GM18526 (cell line): ENCODE measurements around the gene SPATS2L.

Experiments
- POLR2A ChIP-seq: IDR thresholded peaks from 3 replicates; pipeline ENCODE4 v1.6.1; 2011; ENCODE audit not compliant: insufficient read length; ENCODE audit errors: extremely low read depth

Gene SPATS2L

GRCh38 chr2:200306196-200306930 lies at the start of gene SPATS2L:
Gene SPATS2L, plus strand, starts transcription at chr2:200306693. Its CDS starts 82,552 bp downstream, at chr2:200389245.
- peak; percentile 39 for TF ChIP-seq POLR2A

DNA sequence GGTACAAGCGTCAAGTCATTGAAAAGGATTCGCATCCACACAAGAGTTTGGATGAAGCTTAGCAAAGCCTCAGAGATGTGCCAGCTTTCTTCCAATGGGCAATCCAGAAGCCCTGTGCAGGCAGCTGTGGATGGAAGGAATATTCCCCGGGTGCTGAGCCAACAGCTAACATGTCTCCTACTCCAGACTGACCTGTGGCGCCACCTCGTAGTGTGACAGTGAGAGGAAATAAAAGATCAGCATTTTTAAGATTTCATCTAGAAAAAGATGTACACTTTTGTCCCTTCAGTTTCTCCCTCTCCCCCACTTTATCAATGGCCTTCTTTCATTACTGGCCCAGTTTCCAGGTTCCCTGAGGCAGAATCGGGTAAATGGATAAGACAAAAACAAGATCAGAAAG lies 48.9 kb upstream of the SPATS2L start:
- TF ChIP-seq POLR2A, result no peak

- no peak for TF ChIP-seq POLR2A
These were observed 48.4 kb upstream of the SPATS2L start for GRCh38 chr2:200258081-200258480.

DNA sequence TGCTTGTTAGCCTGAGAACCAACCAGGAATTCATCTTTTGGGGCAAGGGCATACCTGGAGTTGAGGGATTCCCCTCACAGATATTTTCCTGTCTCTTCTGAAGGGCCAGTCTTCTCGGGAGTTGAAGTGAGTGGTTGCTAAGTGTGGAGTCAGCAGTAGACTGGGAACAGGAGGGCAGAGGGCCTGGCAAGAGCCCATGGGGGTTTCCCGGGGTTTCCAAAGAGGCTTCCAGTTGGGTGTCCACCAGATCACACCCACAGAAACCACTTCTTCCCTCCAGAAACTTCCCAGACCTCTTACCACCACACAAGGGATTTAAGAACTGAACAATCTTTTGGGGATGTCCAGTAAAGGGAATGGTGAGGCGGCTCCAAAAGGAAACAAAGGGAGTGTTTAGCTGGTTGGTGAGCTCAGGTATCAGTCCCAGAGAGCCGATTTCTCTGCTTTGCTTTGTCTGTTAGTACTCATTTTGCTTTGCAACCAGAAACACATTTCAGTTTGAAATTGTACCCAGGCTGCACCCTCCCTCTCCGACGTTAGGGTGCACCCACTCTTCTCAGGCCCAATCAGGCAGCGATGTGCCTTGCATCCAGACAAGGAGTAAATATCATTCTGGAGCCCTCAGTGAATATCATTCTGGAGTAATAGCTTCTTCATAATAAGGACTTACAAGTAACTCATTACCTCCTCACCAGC lies 47.5 kb upstream of the SPATS2L start:
- TF ChIP-seq POLR2A, result no peak

DNA sequence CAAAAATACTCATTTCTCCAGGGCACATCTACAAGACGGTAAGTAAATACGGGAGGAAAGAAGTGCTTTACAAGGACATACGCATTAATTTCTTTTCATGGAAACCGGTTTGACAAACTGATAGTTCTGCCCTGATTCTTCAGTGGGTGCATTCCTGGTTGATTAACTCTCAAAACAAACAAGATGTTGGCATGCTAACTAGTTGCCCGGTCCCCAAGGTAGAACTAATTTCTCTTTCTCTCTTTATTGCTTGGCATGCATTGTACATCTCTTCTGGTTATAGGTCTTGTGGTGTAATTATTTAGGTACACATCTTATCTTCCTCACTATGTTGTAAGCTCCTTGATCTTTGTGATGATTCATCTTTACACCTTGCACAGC lies 46.9 kb upstream of the SPATS2L start:
- no peak for TF ChIP-seq POLR2A

DNA sequence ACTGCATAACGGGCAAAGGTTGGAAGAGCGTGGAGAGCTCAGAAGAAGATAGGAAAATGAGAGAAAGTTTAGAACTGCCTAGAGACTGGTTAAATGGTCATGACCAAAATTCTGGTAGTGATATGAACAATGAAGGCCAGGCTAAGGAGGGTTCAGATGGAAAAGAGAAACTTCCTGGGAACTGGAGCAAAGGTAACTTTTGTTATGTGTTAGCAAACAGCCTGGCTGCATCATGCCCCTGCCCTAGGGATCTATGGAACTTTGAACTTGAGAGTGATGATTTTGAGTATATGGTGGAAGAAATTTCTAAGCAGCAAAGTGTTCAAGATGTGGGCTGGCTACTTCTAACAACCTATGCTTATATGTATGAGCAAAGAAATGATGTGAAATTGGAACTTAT lies 44.4 kb upstream of the SPATS2L start:
- TF ChIP-seq POLR2A, result no peak

GRCh38 chr2:200263279-200263678 lies 43.2 kb upstream of the SPATS2L start:
- no peak for TF ChIP-seq POLR2A

- no peak for TF ChIP-seq POLR2A
These were observed 41.9 kb upstream of the SPATS2L start for GRCh38 chr2:200264631-200265030.

- no peak for TF ChIP-seq POLR2A
These were observed 40.1 kb upstream of the SPATS2L start for GRCh38 chr2:200266406-200266805.

- TF ChIP-seq POLR2A, result no peak
These were observed 39.1 kb upstream of the SPATS2L start for GRCh38 chr2:200267350-200267749.

GRCh38 chr2:200270732-200271131 lies 35.8 kb upstream of the SPATS2L start:
- TF ChIP-seq POLR2A, result no peak

DNA sequence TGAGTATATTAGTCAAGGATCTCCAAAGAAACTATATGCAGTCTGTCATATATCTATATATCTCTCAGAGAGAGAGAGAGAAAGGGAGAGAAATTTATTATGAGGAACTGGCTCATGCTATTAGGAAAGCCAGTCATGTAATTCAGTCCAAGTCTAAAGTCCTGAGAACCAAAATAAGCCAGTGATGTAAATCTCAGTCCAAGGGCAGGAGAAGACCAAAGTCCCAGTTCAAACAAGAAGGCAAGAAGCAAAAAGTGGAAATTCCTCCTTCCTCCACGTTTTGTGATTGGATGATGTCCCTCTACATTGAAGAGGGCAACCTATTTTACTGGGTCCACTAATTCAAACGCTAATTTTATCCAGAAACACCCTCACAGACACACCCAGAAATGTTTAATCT lies 34.2 kb upstream of the SPATS2L start:
- TF ChIP-seq POLR2A, result no peak

GRCh38 chr2:200274116-200275075 lies 32.1 kb upstream of the SPATS2L start:
- TF ChIP-seq POLR2A, result no peak

DNA sequence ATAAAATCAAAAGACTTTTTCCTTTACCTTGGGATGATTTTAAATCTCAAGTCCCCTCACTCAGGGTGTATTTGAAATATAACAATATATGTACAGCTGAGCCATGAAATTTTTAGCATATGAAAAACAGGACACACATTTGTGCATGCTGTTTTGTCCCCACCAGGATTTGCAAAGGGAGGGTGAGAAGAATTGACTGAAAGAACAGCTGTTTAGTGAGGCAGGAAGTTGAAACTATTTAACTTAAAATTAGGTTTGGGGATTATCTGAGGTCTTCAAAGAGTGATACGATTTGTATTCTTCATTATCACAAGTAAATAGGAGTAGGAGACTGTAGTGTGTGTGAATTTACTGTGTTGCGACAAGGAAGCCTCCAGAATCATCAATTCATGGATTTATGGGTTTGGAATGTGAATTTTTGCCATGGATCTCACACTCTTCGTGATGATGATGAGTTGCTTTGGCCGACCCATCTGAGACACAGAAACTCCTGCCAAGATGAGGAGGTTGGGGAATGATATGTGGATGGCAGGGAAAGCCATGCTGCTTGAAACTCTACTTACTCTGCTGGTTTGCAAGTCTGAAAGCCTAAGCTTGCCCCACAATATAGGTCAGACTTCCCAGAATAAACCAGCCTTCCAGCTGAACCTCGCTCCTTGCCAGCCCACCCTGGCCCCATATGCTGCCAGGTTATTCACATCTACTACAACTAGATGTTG lies 31.0 kb upstream of the SPATS2L start:
- no peak for TF ChIP-seq POLR2A

GRCh38 chr2:200276472-200276871 lies 30.0 kb upstream of the SPATS2L start:
- no peak for TF ChIP-seq POLR2A
